ENCODE results near the gene DLG2. TPM values are rescaled to one million over a fixed set of nuclear protein-coding genes. Genes with fewer than 3 reads are reported as not detected.

The DLG2 gene
- total and polyA plus RNA-seq, 2 of the 4 experiments (the other 2 are of a cell fraction) = 0.31 to 0.36 TPM

DNA sequence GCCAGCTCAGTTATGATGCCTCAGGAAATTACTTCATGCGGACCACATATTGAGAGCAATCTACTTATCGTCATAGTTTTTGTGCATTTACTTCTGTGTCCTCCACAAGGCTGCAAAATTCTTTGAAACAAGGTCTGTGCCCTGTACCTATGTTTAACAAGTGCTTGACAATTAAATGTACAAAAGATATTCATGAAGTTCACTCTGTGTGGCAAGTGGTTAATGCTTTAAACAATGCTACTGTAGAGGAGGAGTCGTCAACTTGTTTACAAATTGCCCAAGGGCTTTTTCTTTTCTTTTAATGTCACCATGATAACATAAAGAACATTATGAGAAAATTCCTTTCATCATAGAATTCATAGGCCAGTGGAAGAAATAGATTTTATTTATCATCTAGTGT, 1469.5 kb downstream of the DLG2 start:
- in situ Hi-C loops (cut with MboI; ENCODE audit: low sequenced_read_pairs) = no loop called here
- POLR2A ChIA-PET (ENCODE audit: unreplicated experiment) = no interaction called here

More for the DNA sequence above, 1469.5 kb downstream of the DLG2 start:
- Histone ChIP-seq H3K14ac (replicated peaks; ENCODE audit: low read depth, low read length) (no peak overlapping the region), H3K4me2 (ENCODE audit: low read depth, low read length) (no peak overlapping the region), H2BK120ac (ENCODE audit: low read depth, low read length) (no peak overlapping the region), H3K4me3 (ENCODE audit: insufficient read depth, low read depth, low read length) (no peak overlapping the region), H2AFZ (replicated peaks; ENCODE audit: low read length, poor library complexity) (no peak overlapping the region), H2AK5ac (ENCODE audit: low read depth, low read length) (no peak overlapping the region), H4K91ac (ENCODE audit: insufficient read depth, low read depth, low read length) (no peak overlapping the region), H3K27ac (ENCODE audit: insufficient read depth, low read length) (no peak overlapping the region), H3K23ac (ENCODE audit: low read depth, low read length) (no peak overlapping the region), H3K27me3 (ENCODE audit: control insufficient read depth, insufficient read depth, low read length) (no peaks in the 10 kb centered on the region), H4K20me1 (ENCODE audit: insufficient read depth, low read length) (no peaks in the 10 kb centered on the region), H2BK5ac (ENCODE audit: low read depth, low read length, poor library complexity, severe bottlenecking) (no peak overlapping the region), H3K9me3 (ENCODE audit: control insufficient read depth, insufficient read depth, low read length) (no peaks in the 10 kb centered on the region; the same call in 1 of the 2 replicates), H2BK20ac (ENCODE audit: low read depth, low read length) (no peak overlapping the region), H2BK15ac (ENCODE audit: low read depth, low read length) (no peak overlapping the region), H3K9me1 (ENCODE audit: insufficient read depth, low read length) (no peaks in the 10 kb centered on the region), H3K4me1 (ENCODE audit: control insufficient read depth, insufficient read depth, low read length) (no peaks in the 10 kb centered on the region), H3K9ac (ENCODE audit: low read depth, low read length) (no peak overlapping the region), H2AK9ac (replicated peaks; ENCODE audit: low read depth, low read length, poor library complexity) (no peak overlapping the region), H3K79me1 (ENCODE audit: low read depth in 1 of 2, low read length in 2 of 2) (no peaks in the 10 kb centered on the region), H4K5ac (ENCODE audit: low read depth, low read length) (no peak overlapping the region), H3K36me3 (ENCODE audit: control insufficient read depth, insufficient read depth, low read length) (no peaks in the 10 kb centered on the region), H3K18ac (ENCODE audit: low read depth, low read length) (no peak overlapping the region), H4K8ac (ENCODE audit: low read depth in 2 of 2, low read length in 2 of 2) (no peak overlapping the region), H3K4ac (ENCODE audit: low read depth, low read length) (no peak overlapping the region), H3K56ac (ENCODE audit: extremely low read depth, insufficient read depth, low read length) (no peak overlapping the region)
- no TSS peak for BruUV-seq (replicated peaks)
- TF ChIP-seq RFX5 (IDR thresholded peaks at IDR 0.05; ENCODE audit: low read depth, low read length) (no peak), RCOR1 (IDR thresholded peaks at IDR 0.05; ENCODE audit: insufficient replicate concordance, low read length) (no peak), CEBPB (IDR thresholded peaks at IDR 0.05; ENCODE audit: low read depth, low read length) (no peak)
- DNase-seq = no peak
- no peak for ATAC-seq (ENCODE audit: low read depth)
- CTCF ChIA-PET = no interaction called here
- WGBS, 2 experiments (ENCODE audit: extremely low coverage in 2 of 2, insufficient read length in 1 of 2) = no CpG with 5 or more reads among the region's 3 CpGs
- dilution Hi-C loops (cut with HindIII; ENCODE audit: low sequenced_read_pairs, unreplicated experiment) = no loop called here
- intact Hi-C loops (cut with micrococcal nuclease) = no loop called here

Data from IMR-90 (cell line).